Measurements from ENCODE around the gene COMT.
A peak's percentile ranks its signal among the peaks of the same experiment; 100 is the strongest.

Gene COMT

DNA sequence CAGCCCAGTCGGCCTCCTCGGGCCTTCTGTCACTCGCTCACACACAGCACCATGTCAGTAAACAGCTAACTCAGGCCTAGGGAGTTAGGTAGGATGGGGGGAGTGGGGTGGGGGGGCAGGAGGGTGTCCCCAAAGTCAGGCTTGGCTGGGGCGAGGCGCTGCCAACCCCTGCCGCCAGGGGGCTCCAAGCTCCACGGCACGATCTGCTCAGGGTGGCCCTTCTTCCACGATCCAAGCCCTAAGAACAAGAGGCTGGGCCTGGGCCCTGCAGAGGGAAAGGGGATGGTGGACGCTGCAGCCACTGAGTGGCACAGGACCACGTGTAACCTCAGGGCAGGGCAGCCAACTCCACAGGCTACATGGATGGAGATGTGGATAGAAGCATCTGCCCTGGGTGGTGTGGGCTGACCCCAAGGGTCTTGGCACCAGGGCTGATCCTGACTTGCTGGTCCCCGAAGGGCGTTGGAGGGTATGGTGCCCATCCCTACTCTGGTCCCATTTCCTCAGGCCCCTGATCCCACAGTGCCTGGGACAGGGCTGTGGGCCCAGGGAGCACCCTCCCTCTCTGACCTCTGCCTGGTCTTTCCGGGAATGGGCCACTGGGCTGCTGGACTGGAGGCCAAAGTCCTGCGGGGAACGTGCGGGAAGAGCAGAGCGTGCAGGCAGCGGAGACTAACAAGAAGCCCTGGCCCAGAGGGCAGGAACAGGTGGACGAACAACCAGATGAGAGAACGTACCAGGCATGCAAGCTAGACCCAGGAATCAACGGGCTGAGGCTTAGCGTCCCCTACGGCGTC, 29.1 kb downstream of the COMT start:
- DNase-seq: peak; percentile 83 to 84

GRCh38 chr22:19971276-19972124, 29.9 kb downstream of the COMT start:
- DNase-seq: no peak

- no peak for DNase-seq
These were observed 30.7 kb downstream of the COMT start for GRCh38 chr22:19972251-19972650.

DNA sequence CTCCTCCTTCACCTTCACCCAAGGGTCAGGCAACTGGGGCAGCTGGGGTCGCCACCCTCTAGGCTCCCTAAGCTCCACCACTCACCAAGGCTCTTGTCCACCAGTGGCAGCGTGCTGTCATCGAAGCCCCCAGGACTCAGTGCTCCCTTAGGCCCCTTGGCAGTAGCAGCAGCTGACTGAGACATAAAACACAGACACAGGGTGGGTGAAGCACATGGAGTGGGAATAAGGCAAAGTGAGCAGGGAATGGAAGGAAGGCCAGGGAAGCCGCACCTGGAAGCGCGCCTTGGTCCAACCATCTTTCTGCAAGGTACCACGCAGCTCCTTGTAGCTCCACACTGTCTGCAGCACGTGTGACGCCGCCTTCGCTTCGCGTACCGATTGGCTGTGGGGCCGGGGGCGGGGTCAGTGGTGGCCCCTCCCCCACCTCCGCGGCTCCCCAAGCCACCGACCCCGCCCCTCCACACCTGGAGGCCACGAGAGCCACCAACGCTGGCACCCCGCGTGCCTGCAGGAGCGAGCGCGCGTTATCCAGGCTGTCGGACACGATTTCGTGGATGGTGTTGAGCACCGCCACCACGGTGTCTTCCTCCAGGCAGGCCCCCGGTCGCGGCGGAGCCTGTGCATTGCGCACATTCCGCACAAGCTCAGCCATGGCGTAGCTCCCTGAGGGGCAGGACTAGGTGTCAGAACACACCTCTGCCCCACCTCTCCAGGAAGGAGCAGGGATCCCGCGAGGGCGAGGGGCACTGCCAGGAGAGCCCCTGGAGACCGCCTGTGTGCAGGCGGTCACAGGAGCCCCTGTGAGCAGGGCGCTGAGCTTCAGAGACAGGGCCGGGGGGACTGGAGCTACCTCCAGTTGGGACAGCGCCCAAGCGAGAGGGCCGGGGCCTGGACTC, 31.3 kb downstream of the COMT start:
- DNase-seq: no peak

GRCh38 chr22:19973551-19974267, 32.1 kb downstream of the COMT start:
- DNase-seq: no peak

- no peak for DNase-seq
These were observed 32.8 kb downstream of the COMT start for GRCh38 chr22:19974268-19974861.

DNA sequence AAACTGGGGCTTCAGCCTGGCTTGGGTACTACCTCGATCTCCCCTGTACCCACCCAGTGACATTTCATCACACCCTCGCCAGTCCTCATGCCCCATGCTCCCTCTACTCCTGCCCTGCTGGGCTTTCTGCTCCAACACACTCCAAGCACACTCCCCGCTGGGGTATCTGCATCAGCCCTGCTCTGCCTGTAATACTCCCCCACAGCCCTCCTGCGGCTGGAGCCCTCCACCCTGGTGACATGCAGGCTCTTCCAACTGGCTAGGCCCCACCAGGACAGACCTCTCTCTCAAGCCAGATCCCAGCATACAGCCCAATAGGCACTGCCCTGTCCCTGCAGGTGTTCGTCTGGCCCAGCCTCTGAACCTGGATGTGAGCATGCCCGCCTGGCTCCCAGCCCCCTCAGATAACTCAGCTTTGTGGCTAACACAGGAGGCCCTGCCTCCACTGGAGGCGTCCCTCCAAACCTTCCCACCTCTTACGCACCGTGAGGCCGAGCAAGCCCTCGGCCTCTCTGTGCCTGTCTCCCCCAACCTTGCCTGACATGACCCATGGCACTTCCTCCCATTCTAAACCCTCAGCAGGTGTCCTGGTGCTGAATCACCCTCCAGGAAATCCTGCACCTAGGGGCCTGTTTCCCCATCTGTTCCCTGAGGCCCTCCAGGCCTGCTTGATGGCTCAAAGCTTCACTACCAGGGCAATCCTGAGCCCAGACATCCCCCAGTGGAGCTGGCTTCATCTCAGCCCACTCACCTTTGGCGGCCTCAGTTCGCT, 33.5 kb downstream of the COMT start:
- no peak for DNase-seq

GRCh38 chr22:19975707-19976035, 34.1 kb downstream of the COMT start:
- DNase-seq: no peak

DNA sequence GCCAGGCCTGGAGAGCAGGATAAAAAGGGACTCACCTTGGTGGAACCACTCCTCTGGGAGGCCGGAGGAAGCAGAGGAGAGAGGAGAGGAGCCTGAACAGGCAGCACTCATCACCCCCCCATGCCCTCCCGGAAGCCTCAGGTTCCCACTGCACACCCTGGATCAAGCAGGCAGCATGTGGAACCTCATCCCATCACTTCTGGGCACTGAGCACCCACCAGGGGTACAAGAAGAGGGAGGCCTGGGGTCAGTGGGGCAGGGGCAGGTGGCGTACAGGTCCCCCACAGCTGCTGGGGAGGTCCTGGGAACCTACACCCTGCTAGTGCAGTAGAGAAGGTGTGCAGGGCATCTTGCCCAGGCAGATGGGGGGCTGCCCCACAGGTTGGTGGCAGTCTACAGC, 35.1 kb downstream of the COMT start:
- DNase-seq: no peak

DNA sequence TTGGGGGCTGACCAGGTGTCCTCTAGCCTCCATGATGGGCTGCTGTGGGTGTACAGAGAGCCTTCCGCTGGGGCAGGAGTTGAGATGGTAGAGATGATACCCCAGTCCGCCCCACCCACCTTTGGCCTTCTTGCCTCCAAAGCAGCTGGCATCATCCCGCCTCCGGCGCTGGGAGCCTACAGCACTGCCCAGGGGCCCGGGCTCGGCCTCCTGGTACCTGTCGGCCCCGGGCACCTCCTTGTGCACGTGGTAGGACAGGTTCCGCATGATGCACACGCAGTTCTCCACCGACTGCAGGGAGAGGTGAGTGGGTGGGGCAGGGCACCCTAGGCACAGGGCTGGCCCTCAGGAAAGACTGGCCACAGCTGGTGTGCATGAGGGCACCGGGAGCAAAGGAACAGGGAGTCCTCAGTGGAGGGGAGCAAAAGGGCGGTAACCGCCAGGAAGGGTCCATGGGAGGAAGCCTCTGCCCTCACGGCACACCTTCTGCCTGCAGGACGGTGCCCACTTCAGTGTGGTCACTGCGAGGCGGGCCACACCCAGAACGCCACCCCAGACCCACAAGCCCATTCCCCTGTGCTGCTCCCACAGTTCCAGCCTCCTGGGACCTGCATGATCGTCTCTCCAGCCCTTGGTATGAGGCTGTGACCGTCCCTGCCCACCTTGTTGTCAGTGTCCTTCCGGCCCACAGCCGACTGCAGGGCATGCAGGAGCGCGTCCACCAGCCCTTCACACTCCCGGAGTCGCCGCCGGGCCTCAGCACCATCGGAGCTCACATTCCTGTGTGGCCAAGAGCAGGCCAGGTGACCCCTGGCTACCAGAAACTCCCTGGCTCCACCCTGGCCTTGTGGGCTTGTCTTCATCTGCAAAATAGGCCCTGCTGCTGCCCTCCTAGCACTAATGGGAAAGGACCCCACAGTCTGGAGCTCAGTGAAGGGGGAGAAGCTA, 36.0 kb downstream of the COMT start:
- no peak for DNase-seq

DNA sequence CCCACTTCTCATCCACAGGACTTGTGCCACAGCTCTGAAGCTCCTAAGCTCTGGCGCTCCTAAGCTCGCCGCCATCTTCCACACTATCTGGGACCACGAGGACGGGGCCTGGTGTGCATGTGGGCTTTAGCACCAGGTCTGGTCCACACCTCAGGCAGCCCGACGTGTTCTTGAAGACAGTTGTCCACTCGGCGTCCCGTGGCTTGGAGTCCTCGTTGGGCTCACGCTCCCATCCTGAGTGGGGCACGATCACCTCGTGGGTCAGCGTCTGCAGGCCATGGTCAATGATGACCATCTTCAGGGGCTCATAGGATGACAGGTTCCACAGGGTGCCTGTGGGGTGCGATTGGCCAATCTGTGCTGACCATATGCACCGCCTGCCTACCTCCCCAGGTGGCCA, 37.2 kb downstream of the COMT start:
- DNase-seq: no peak

DNA sequence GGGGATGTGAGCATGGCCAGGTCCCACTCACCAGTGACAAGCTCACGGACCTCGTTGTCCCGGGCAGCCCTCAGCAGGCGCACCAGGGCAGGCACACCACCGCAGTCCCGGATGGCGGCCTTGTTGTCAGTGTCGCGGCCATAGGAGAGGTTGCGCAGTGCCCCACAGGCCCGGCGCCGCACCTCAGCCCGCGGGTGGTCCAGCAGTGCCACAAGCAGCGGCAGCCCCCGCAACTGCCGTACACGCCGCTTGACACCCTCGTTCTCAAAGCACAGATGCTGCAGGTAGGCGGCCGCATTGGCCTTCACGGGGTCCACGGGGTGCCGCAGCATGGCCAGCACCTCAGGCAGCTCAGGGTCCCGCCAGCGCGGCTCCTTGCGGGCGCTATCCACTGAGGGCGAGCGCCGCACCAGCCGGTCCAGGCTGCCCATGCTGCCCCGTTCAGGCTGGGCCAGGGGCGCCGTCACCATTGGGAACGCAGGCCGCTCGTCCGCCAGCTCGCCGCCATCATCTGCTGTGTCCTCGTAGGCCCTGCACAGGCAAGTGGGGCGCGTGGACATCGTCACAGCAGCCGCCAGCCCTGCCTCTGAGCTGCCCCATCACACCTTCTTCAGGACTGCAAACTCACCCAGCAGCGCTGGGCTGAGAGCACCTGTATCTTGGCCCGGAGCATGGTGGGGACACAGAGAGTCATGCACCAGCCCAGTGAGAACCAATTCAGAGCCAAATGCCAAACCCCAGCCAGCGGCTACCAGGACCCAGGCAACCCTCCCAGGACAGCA, 38.3 kb downstream of the COMT start:
- no peak for DNase-seq

DNA sequence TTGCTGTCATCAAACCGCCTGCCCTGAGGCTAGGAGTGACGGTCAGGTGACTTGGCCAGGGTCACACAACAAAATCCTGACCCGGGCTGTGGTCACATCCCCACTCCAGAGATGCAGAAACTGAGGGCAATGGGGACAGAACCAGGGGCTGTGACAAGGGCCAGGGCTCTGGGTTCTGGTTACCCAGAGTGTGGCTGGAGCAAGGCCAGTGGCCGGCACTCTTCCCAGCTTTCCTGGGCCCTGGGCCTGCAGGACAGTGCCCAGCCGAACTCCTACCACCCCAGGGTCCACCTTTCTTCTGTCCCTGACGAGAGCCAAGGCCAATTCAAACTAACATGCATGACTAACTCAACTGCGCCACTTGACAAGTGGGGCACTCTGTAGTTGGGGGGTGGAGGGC, 39.2 kb downstream of the COMT start:
- no peak for DNase-seq

GRCh38 chr22:19981171-19981960, 39.8 kb downstream of the COMT start:
- DNase-seq: no peak

GRCh38 chr22:19981961-19982920, 40.7 kb downstream of the COMT start:
- DNase-seq: no peak

DNA sequence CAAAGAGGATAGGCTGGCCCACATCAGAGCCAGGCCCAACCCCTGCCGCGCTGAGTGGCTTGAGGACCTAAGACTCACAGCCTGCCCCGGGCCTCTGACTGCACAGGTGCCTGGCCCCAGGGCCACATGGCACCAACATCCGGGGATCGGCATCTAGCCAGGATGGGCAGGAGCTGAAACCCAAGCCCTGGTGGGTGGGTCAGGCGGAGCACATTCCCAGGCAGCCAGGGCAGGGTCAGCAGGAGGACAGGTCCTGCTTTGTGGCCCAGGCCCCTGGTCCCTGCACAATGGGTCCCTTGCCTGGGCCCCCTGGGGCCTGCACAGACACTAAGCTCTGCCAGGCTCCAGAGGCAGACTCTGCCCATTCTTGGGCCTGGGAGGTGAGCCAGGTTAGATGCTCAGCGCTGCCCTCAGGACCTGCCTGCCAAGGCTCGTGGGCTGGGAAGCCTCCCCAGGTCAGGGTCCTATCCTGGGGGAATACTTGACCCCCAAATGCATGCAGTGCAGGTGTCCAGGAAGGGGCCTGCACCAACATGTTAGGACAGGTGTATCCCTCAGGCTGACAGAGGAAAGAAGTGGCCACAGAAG, 41.5 kb downstream of the COMT start:
- DNase-seq: no peak

DNA sequence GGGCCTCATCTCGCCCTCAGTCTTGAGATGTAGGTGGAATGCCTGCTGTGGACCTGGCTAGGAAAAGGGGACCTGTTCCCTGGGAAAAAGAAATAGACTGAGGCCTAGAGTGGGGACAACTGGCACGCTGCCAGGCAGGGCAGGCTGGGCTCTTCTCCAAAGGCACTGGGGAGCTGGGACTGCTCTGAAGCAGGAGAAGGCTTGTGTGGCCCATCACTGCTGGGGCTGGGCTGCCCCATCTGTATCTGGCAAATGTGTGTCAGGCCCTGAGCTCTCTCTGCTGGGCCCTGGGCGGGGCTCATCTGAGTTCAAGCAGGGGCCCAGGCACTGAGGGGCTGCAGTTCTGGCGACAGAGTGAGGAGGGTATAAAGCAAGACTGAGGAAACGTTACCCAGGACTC, 42.2 kb downstream of the COMT start:
- no peak for DNase-seq

All from activated CD4-positive, alpha-beta T cell treated with anti-CD3 and anti-CD28 coated beads, Interleukin-2, amount 50 U/mL, for 48 hours (primary cell).